ENCODE results near the gene RCOR2.

The RCOR2 gene

GRCh38 chr11:63919267-63920125, 2.5 kb upstream of the RCOR2 start:
- H3K4me3 ChIP-seq (ENCODE audit: low read depth, low read length): peak overlapping the region; percentile 8
- DNase-seq (ENCODE audit: low read depth, low spot score): no peak
- ChIA-PET POLR2A (no interaction called here), CTCF (interaction anchor here (1.3 to 10.4 kb wide), 6 partner anchors 10 to 281 kb away, joined by 3 to 47 read pairs (median 10); partner anchors contain the start of gene MARK2)
- TF ChIP-seq CTCF (IDR thresholded peaks at IDR 0.05; ENCODE audit: insufficient read depth, low read length, missing control alignments): no peak

GRCh38 chr11:63918507-63919191, 1.7 kb upstream of the RCOR2 start:
- POLR2A ChIA-PET: no interaction called here
- TF ChIP-seq CTCF (IDR thresholded peaks at IDR 0.05; ENCODE audit: insufficient read depth, low read length, missing control alignments): no peak
- peak overlapping the region; percentile 3; the same call in 1 of the 2 replicates for H3K4me3 ChIP-seq (ENCODE audit: low read depth, low read length)
- CTCF ChIA-PET: interaction anchor here (0.9 to 10.4 kb wide), 3 partner anchors 16 to 81 kb away, joined by 3 to 47 read pairs (median 9); partner anchors contain the start of gene MARK2
- no peak for DNase-seq (ENCODE audit: low read depth, low spot score)

- no peak for DNase-seq (ENCODE audit: low read depth, low spot score)
- CTCF ChIA-PET: interaction anchor here (0.9 to 10.4 kb wide), 8 partner anchors 9 to 80 kb away, joined by 3 to 47 read pairs (median 5); partner anchors contain the start of gene MARK2
- H3K4me3 ChIP-seq (ENCODE audit: low read depth, low read length): peak overlapping the region; percentile 57
- no peak for TF ChIP-seq CTCF (IDR thresholded peaks at IDR 0.05; ENCODE audit: insufficient read depth, low read length, missing control alignments)
- POLR2A ChIA-PET: interaction anchor here (0.8 to 0.9 kb wide), 2 partner anchors 11 to 79 kb away, joined by 4 read pairs; partner anchors contain the start of gene MARK2
Measured at GRCh38 chr11:63917692-63918506, 935 bp upstream of the RCOR2 start.

GRCh38 chr11:63915961-63916836, 765 bp downstream of the RCOR2 start:
- POLR2A ChIA-PET: interaction anchor here (0.9 kb wide), 1 partner anchor 78 kb away, joined by 4 read pairs; the partner anchor contains the start of gene MARK2
- DNase-seq (ENCODE audit: low read depth, low spot score): no peak
- H3K4me3 ChIP-seq (ENCODE audit: low read depth, low read length): peak overlapping the region; percentile 57
- CTCF ChIA-PET: interaction anchor here (1.0 to 10.4 kb wide), 9 partner anchors 10 to 79 kb away, joined by 3 to 47 read pairs (median 8); partner anchors contain the start of gene MARK2
- peak; percentile 76 for TF ChIP-seq CTCF (IDR thresholded peaks at IDR 0.05; ENCODE audit: insufficient read depth, low read length, missing control alignments)

GRCh38 chr11:63914896-63915691, 1.9 kb downstream of the RCOR2 start:
- no peak for DNase-seq (ENCODE audit: low read depth, low spot score)
- CTCF ChIA-PET: interaction anchor here (1.0 to 10.4 kb wide), 6 partner anchors 8 to 78 kb away, joined by 3 to 47 read pairs (median 6); partner anchors contain the start of gene MARK2
- no peak for TF ChIP-seq CTCF (IDR thresholded peaks at IDR 0.05; ENCODE audit: insufficient read depth, low read length, missing control alignments)
- POLR2A ChIA-PET: no interaction called here
- peak overlapping the region; percentile 12 for H3K4me3 ChIP-seq (ENCODE audit: low read depth, low read length)
